ENCODE data around the gene IYD.
"Not testable (repeated sequence)": the region's sequence is repeated elsewhere in the genome, so short reads cannot be mapped to it uniquely, and the experiment has no call there.

Gene IYD

GRCh38 chr6:150439373-150439772 is 70.6 kb downstream of the IYD start:
- H3K27ac ChIP-seq (ENCODE audit: low read depth, low read length): no peak overlapping the region
- H3K27me3 ChIP-seq (ENCODE audit: insufficient read depth, low read length): no peaks in the 10 kb centered on the region
- H3K9me3 ChIP-seq (ENCODE audit: insufficient read depth, low read depth, low read length): no peaks in the 10 kb centered on the region
- H3K4me1 ChIP-seq (ENCODE audit: insufficient read depth, low read length): no peaks in the 10 kb centered on the region
- no peaks in the 10 kb centered on the region for H3K36me3 ChIP-seq (ENCODE audit: insufficient read depth, low read length)
- 92% methylated on average over 8 of the region's 8 CpGs for WGBS
- no peak overlapping the region for H3K9ac ChIP-seq (ENCODE audit: low read depth, low read length)
- H3K4me3 ChIP-seq (ENCODE audit: low read length): no peak overlapping the region

DNA sequence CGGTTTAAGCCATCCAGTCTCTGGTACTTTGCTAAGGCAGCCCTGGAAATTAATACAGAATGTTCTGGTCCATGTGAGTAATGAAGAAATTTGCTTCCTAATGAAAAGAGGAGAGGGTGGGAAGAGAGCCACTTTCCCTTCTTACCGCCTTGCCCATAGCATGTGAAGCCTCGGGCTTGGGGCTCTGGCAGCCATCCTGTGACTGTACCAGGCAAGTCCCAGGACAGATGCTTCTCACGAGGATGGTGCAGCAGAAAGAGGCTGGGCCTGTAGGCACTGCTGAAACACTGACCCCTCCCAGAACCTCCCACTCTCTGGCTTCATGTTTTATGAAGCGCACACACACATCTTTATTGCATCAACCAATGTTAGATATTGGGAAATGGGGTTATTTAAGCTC is 74.8 kb downstream of the IYD start:
- no peaks in the 10 kb centered on the region for H3K9me3 ChIP-seq (ENCODE audit: insufficient read depth, low read depth, low read length)
- H3K27ac ChIP-seq (ENCODE audit: low read depth, low read length): no peak overlapping the region
- no peaks in the 10 kb centered on the region for H3K36me3 ChIP-seq (ENCODE audit: insufficient read depth, low read length)
- H3K4me1 ChIP-seq (ENCODE audit: insufficient read depth, low read length): no peaks in the 10 kb centered on the region
- no peaks in the 10 kb centered on the region; the same call in 1 of the 2 replicates for H3K27me3 ChIP-seq (ENCODE audit: insufficient read depth, low read length)
- WGBS: 81% methylated on average over 4 of the region's 5 CpGs
- H3K4me3 ChIP-seq (ENCODE audit: low read length): no peak overlapping the region
- H3K9ac ChIP-seq (ENCODE audit: low read depth, low read length): no peak overlapping the region

DNA sequence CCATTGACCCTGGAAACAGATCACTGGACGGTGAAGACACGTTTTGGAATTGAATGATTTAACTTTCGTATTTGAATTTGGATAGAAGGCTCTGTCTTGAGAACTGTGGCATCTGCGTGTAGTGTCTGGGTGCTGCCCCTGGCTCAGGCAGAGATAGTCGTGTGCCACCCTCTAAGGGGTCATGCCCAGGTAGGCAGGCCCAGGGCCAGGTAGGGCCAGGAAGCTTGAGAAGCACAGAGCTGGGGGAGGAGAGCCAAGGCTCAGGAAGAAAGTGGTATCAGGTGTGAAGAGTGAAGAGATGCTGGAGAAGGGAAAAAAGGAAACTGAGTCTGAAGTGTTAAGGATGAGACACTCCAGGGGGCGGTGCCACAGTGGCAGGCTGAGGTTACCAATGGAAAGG is 75.5 kb downstream of the IYD start:
- Histone ChIP-seq H3K4me3 (ENCODE audit: low read length) (no peak overlapping the region), H3K36me3 (ENCODE audit: insufficient read depth, low read length) (no peaks in the 10 kb centered on the region), H3K9me3 (ENCODE audit: insufficient read depth, low read depth, low read length) (no peaks in the 10 kb centered on the region), H3K9ac (ENCODE audit: low read depth, low read length) (no peak overlapping the region), H3K4me1 (ENCODE audit: insufficient read depth, low read length) (no peaks in the 10 kb centered on the region), H3K27ac (ENCODE audit: low read depth, low read length) (no peak overlapping the region), H3K27me3 (ENCODE audit: insufficient read depth, low read length) (no peaks in the 10 kb centered on the region; the same call in 1 of the 2 replicates)
- WGBS: 78% methylated on average over 6 of the region's 6 CpGs

GRCh38 chr6:150445486-150445885 is 76.7 kb downstream of the IYD start:
- H3K36me3 ChIP-seq (ENCODE audit: insufficient read depth, low read length): no peaks in the 10 kb centered on the region
- 92% methylated on average over 2 of the region's 2 CpGs for WGBS
- H3K9ac ChIP-seq (ENCODE audit: low read depth, low read length): no peak overlapping the region
- H3K9me3 ChIP-seq (ENCODE audit: insufficient read depth, low read depth, low read length): no peaks in the 10 kb centered on the region
- H3K4me1 ChIP-seq (ENCODE audit: insufficient read depth, low read length): no peaks in the 10 kb centered on the region
- no peaks in the 10 kb centered on the region; the same call in 1 of the 2 replicates for H3K27me3 ChIP-seq (ENCODE audit: insufficient read depth, low read length)
- no peak overlapping the region for H3K4me3 ChIP-seq (ENCODE audit: low read length)
- no peak overlapping the region for H3K27ac ChIP-seq (ENCODE audit: low read depth, low read length)

- Histone ChIP-seq H3K36me3 (ENCODE audit: insufficient read depth, low read length) (no peaks in the 10 kb centered on the region), H3K4me1 (ENCODE audit: insufficient read depth, low read length) (peaks cover 9% of the 10 kb centered on the region), H3K27me3 (ENCODE audit: insufficient read depth, low read length) (no peaks in the 10 kb centered on the region; the same call in 1 of the 2 replicates), H3K9me3 (ENCODE audit: insufficient read depth, low read depth, low read length) (no peaks in the 10 kb centered on the region), H3K9ac (ENCODE audit: low read depth, low read length) (no peak overlapping the region), H3K27ac (ENCODE audit: low read depth, low read length) (no peak overlapping the region), H3K4me3 (ENCODE audit: low read length) (no peak overlapping the region)
- 60% methylated on average over 1 of the region's 1 CpG for WGBS
Observed at GRCh38 chr6:150448221-150448620, 79.4 kb downstream of the IYD start.

DNA sequence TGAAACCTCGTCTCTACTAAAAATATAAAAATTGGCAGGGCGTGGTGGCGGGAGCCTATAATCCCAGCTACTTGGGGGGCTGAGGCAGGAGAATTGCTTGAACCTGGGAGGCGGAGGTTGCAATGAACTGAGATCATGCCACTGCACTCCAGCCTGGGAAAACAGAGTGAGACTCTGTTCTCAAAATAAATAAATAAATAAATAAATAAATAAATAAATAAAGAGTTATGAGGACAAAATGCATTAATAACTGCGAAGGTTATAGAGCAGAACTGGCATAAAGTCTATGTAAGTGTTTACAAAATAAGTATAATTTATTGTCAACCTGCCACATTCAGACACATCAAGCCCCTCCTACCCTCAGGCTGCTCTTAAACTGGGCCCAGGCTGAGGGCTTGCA is 80.2 kb downstream of the IYD start:
- not testable (repeated sequence) for H3K9ac ChIP-seq (ENCODE audit: low read depth, low read length); H3K36me3 ChIP-seq (ENCODE audit: insufficient read depth, low read length); H3K4me1 ChIP-seq (ENCODE audit: insufficient read depth, low read length); H3K9me3 ChIP-seq (ENCODE audit: insufficient read depth, low read depth, low read length); H3K27me3 ChIP-seq (ENCODE audit: insufficient read depth, low read length); H3K4me3 ChIP-seq (ENCODE audit: low read length); H3K27ac ChIP-seq (ENCODE audit: low read depth, low read length)
- 94% methylated on average over 4 of the region's 5 CpGs for WGBS

DNA sequence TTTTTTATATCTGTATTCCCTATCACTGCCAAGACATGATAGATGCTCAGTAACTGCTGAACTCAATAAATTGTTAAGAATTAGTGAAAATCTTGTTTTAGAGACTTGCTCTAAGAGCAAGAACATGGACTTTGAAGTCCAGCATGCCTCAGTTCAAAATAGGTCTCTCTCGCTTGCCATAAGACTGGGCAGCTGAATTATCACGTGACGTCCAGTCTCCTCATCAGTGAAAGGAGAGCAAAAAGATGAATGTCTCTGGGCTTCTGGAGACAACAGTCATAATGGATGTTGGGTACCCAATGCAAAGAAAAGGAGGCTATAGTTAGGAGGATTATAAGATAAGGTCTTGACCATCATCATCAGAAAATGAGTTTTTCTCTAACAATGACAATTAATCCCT is 82.1 kb downstream of the IYD start:
- Histone ChIP-seq H3K4me3 (ENCODE audit: low read length) (no peak overlapping the region), H3K27me3 (ENCODE audit: insufficient read depth, low read length) (no peaks in the 10 kb centered on the region; the same call in 1 of the 2 replicates), H3K9ac (ENCODE audit: low read depth, low read length) (no peak overlapping the region), H3K27ac (ENCODE audit: low read depth, low read length) (no peak overlapping the region), H3K9me3 (ENCODE audit: insufficient read depth, low read depth, low read length) (no peaks in the 10 kb centered on the region), H3K4me1 (ENCODE audit: insufficient read depth, low read length) (peaks cover 9% of the 10 kb centered on the region), H3K36me3 (ENCODE audit: insufficient read depth, low read length) (no peaks in the 10 kb centered on the region)
- WGBS: 97% methylated on average over 3 of the region's 3 CpGs

DNA sequence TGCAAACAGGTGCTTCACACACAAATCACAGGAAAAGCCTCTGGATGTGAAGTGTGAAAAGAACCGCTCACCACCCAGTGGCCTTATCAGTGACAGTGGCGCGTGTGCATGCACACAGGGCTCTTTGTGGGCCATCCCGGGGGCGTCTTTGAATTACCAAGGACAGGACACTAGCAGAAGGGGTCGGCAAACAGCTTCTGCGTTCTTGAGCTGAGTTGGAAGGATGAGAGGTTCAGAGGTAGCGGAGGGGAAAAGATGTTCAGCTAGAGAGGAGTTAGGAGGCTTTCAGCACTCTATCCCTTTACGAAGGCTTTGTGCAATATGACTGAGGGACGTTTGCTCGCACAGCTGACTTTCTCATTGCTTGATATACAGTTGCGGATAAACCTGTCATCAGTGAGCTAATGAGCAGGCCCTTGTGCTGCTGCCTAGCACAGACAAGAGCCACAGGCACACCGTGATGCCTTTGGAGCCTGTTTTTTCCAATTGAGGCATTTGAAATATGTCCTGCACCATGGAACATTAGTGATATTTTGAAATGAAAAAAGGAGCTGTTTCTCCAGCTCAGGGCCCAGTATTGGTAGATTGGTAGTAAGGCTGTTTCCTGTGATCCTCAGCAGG is 83.1 kb downstream of the IYD start:
- WGBS: 91% methylated on average over 13 of the region's 13 CpGs
- Histone ChIP-seq H3K27me3 (ENCODE audit: insufficient read depth, low read length) (no peaks in the 10 kb centered on the region), H3K4me1 (ENCODE audit: insufficient read depth, low read length) (peaks cover 9% of the 10 kb centered on the region), H3K4me3 (ENCODE audit: low read length) (no peak overlapping the region), H3K27ac (ENCODE audit: low read depth, low read length) (no peak overlapping the region), H3K9me3 (ENCODE audit: insufficient read depth, low read depth, low read length) (no peaks in the 10 kb centered on the region), H3K36me3 (ENCODE audit: insufficient read depth, low read length) (no peaks in the 10 kb centered on the region), H3K9ac (ENCODE audit: low read depth, low read length) (no peak overlapping the region)

- WGBS: 81% methylated on average over 18 of the region's 18 CpGs
- no peaks in the 10 kb centered on the region for H3K27me3 ChIP-seq (ENCODE audit: insufficient read depth, low read length)
- no peak overlapping the region for H3K4me3 ChIP-seq (ENCODE audit: low read length)
- no peaks in the 10 kb centered on the region for H3K36me3 ChIP-seq (ENCODE audit: insufficient read depth, low read length)
- no peak overlapping the region for H3K9ac ChIP-seq (ENCODE audit: low read depth, low read length)
- no peaks in the 10 kb centered on the region for H3K9me3 ChIP-seq (ENCODE audit: insufficient read depth, low read depth, low read length)
- H3K27ac ChIP-seq (ENCODE audit: low read depth, low read length): no peak overlapping the region
- H3K4me1 ChIP-seq (ENCODE audit: insufficient read depth, low read length): peaks cover 9% of the 10 kb centered on the region
Observed at GRCh38 chr6:150452428-150453243, 83.8 kb downstream of the IYD start.

DNA sequence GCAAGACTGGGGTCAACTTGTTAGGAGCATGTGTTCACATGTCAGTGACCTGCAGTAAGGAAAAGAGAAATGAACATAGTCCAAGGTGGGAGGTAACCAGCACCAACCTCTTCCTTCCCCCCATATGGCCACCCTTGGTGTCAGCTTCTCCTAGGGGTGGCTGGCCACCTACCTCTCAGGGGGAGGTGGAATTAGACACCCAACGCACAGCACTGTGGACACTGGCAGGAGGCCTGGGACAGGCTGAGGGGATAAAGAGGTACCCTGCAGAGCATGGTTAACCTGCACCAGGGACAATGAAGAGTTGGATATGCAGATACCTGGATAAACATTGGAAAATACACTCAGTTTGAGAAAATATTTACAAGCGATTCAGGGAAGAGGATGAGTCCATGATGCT is 84.5 kb downstream of the IYD start:
- H3K4me3 ChIP-seq (ENCODE audit: low read length): no peak overlapping the region
- no peaks in the 10 kb centered on the region for H3K9me3 ChIP-seq (ENCODE audit: insufficient read depth, low read depth, low read length)
- WGBS: 87% methylated on average over 2 of the region's 2 CpGs
- H3K36me3 ChIP-seq (ENCODE audit: insufficient read depth, low read length): no peaks in the 10 kb centered on the region
- no peak overlapping the region for H3K27ac ChIP-seq (ENCODE audit: low read depth, low read length)
- H3K27me3 ChIP-seq (ENCODE audit: insufficient read depth, low read length): no peaks in the 10 kb centered on the region
- H3K4me1 ChIP-seq (ENCODE audit: insufficient read depth, low read length): peaks cover 9% of the 10 kb centered on the region
- H3K9ac ChIP-seq (ENCODE audit: low read depth, low read length): no peak overlapping the region

Measured in HUES64 (cell line).